Stimulated activated naive CD4-positive, alpha-beta T cell treated with Interleukin-2 at 50 U/mL for 16 hours (primary cell): ENCODE results near the gene EFCC1.

Source experiments
- DNase-seq: peaks from one replicate; lab custom pipeline; 2025; lab: John Stamatoyannopoulos, UW

The EFCC1 gene, protein sequence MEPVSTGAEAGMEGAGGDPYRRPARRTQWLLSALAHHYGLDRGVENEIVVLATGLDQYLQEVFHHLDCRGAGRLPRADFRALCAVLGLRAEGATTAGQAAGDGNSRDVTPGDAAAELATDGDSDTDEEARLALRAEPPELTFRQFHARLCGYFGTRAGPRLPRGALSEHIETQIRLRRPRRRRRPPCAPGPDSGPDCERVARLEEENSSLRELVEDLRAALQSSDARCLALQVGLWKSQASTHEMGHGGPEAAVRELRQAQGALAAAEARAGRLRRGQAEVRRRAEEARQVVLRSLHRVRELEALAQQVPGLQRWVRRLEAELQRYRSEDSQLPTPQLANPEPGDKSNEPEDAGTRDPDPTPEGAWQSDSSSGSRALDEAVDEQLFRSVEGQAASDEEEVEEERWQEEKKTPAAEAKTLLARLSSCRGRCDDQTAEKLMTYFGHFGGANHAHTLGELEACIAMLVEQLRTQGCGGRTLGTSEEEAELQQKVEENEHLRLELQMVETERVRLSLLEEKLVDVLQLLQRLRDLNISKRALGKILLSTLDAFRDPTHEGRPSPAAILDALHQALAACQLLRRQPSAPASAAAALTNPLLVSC

DNA sequence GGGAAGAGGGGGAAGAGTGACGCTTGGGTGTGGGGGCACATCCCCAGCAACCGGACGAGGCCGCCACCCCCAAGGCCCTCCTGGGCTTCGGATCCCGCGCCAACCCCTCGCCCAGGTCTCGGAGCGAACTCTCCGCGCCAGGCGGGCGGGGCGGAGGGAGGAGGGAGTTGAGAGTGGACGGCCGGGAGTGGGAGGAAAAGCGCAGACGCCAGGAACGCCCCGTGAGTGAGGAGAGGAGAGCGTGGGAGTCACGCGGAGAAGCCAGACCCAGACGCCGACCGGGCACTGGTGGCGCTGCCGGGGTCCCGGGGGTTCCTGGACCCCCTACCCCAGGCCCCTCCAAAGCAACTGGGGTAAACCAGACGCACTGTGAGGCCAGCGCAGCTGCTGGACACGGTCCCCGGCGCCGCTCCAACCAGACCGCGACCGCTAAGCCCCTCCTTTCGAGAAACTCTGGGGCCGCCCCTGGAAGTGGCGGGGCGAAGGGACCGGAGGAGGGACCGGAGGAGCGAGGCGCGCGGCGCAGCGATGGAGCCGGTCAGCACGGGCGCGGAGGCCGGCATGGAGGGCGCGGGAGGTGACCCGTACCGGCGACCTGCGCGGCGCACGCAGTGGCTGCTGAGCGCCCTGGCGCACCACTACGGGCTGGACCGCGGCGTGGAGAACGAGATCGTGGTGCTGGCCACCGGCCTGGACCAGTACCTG lies at the start of gene EFCC1:
Gene EFCC1 (plus strand): TSS at position 204 of the 705 bp plus-strand sequence. CDS start 325 bp downstream, at position 529.
- no peak for DNase-seq

DNA sequence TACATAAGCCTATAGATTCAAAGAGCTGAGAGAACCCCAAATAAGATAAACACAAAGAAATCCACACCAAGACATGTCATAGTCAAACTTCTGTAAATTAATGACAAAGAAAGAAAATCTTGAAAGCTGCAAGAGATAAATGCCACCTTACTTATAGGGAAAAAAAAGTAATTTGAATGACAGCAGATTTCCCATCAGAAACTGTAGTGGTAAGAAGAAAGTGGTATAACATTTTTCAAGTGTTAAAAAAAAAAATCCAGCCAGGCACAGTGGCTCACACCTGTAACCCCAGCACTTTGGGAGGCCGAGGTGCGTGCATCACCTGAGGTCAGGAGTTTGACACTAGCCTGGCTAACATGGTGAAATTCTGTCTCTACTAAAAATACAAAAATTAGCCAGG lies 44.7 kb upstream of the EFCC1 start:
- DNase-seq: no peak

DNA sequence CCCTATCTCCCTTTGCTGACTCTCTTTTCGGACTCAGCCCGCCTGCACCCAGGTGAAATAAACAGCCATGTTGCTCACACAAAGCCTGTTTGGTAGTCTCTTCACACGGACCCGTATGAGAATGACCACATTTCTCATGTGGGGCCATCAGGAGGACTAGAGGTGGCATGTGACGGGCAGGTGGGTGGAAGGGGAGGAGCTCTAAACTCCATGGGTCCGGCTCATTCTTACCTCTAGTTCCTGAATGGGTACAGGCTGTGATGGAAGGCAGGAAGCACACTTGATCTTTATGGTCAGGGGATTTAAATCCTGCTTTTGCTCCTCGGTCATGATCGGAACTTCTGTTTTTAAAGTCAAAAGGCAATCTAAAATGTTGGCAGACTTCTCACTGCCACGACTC lies 35.8 kb upstream of the EFCC1 start:
- DNase-seq: no peak

DNA sequence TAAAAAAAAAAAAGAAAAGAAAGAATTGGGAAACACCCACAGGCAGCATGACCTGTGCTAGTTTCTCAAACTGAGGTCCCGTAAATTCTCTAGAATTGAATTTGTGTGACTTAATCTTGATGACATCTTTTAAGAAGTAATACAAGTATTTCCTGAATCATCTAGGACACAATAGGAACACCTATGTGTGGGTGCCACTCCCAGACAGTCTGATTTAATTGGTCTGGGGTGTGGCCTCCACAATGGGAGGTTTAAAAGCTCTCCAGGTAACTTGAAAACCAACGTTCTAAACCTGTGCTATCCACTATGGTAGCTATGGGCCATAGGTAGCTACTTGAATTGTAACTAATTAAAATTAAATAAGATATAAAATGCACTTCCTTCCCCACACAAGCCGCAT lies 35.3 kb upstream of the EFCC1 start:
- DNase-seq: no peak

DNA sequence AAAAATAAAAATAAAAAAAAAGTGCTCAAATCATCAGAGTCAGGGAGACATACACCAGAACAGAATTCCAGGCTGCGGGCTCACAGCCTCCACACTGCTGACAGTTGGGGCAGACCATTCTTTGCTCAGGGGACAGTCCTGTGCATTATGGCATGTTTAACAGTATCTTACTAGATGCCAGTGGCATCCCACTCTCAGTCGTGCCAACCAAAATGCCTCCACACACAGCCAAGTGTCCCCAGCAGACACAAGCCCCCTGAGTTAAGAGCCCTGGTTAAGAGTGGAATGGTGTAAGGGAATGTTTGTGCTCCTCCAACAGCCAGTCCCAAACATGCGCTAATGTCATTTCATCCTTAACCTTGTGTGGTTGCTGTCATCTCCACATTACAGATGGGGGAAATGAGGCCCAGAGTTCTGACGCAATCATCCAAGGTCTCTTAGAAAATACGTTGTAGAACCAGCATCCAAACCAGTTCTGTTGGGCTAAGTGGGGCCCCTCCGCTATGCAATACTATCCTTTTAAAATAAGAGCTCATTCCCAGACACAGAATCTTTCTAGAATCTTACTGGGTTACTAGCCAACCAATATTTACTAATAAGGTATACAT lies 33.3 kb upstream of the EFCC1 start:
- DNase-seq: no peak

DNA sequence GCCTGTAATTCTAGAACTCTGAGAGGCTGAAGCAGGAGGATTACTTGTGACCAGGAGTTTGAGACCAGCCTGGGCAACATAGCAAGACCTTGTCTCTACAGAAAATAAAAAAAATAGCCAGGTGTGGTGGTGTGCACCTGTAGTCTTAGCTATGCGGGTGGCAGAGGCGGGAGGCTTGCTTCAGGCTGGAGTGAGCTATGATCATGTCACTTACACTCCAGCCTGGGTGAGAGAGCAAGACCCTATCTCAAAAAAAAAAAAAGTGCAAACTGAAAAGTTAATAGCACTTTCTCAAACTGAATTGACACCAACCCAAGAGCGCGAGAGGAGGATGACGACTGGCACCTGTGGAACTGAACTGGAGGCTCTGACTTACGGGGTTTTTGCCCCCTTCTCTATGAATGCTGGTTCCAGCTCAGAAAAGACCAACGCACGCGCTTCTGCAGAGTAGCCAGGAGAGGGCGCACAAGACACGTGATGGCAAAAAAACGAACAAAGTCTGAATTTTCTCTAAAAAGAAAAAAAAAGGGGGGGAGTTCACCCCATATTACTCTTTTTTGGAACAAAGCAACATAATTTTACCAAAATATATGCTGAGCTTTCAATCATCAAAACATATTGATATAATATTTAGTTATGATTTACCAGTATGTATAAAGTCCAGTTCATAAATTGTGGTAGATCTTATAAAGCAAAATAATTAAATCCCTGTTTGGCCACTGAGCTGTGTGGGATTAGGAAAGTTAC lies 30.9 kb upstream of the EFCC1 start:
- peak; percentile 51 for DNase-seq

DNA sequence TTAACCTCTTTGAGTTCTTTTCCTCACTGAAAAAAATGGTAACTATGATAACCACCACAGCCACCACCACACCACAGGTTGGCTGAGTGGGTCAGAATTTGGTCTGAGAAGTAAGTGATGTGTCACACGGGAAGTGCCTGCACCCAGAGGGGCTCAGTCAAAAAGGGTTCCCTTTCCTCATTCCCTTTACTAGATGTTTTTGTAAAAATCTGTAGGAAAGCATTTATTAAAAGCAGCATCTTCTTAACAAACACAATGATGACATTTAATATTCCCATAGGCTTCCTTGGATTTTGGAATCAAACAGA lies 30.4 kb upstream of the EFCC1 start:
- DNase-seq: no peak

DNA sequence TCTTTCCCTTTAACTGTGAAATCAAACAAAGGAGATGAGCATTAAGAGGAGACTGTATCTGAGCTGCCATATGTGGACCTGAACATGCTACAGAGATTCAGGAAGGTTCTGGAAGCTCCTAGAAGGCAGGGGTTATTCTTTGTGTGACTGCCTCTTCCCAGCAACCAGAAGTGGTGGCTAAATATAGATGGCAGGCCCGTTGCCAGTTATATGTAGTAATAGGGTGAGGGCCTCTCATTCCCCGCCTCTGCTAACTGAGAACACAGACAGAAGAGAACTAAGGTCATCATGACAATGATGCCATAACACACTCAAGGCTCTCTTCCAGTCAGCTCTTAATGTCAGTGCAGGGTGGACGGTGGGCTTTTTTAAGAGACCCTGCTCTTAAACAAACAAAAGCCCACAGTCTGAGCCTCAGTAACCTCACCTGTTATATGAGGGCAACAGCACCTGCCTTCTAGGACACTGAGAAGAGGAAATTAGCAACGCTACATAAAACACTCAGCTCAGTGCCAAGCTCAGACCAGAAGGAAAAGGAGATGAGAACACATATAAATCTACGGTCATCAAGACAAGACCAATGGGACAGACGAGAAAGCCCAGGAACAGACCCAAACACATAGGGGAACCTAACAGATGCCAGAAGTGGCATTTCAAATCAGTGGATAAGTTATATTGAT lies 29.5 kb upstream of the EFCC1 start:
- DNase-seq: no peak

DNA sequence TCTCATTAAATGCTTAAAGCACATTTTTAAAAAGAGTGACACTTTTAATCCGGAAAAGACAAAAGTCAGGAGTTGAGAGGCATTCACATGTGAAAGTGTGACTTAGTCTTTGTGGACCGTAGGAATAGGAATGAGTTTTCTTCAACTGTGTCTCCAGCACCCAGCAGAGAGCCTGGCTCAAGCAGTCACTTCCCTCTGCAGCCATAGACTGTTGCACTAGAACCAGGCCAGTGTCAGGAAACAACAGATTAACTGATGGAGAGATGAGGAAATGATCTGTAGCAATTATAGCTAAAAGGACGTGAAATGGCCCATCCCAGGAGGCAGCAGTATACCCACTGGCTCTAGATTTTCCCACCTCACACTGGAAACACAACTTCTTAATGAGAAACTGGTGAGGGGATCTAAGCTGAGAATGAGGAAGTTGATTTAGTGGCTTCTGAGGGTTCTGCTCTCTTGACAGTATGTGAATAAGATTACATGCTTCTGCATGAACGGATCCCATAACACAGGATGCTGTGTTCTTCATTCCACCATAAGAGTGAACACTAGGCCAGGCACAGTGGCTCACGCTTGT lies 27.0 kb upstream of the EFCC1 start:
- no peak for DNase-seq

DNA sequence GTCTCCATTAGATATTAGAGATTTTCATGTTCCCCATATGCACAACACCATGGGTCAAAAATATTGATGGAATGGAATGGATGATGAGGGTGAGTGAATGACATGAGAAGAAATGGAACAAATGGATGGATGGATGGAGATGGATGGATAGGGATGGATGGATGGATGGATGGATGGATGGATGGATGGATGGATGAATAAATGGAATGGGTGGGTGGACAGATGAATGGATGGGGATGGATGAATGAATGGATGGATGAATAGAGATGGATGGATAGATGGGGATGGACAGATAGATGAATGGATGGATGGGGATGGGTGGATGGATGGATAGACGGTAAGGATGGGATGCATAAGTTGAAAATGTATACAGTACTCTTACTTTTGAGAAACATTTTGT lies 25.8 kb upstream of the EFCC1 start:
- no peak for DNase-seq

DNA sequence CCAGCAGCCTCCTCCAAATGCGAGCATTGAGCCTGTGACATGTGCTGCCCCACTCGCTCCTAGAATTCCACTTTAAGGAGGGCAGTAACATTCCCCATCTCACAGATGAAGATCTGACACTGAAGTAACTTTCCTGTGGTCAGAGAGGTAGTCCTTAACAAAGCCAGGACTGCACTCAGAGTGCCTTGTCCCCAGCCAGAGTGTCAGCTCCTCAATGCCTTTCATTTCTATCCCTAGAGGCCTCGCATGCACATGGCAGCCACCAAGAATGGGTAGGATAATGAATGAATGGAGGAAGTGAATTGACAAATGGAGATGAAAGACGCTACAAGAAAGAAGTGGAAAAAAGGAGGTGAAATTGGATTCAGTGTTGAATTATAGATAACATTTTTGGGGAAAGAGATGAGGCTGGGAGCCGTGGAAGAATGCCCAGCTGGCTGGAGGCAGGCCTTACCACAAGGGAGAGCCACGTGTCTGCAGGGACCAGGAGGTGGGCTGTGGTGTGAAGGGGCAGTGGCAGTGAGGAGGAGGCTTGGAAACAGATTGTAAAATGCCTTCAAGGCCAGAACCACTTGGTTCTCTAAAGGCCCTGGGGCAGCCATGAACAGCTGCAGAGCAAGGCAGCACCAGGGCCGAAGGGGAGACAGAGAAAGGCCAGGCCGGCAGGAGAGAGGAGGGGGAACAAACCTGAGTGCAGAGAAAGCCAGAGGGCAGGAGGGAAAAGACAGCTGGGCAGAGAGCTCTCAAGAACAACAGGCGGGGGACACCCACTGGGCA lies 17.6 kb upstream of the EFCC1 start:
- no peak for DNase-seq

DNA sequence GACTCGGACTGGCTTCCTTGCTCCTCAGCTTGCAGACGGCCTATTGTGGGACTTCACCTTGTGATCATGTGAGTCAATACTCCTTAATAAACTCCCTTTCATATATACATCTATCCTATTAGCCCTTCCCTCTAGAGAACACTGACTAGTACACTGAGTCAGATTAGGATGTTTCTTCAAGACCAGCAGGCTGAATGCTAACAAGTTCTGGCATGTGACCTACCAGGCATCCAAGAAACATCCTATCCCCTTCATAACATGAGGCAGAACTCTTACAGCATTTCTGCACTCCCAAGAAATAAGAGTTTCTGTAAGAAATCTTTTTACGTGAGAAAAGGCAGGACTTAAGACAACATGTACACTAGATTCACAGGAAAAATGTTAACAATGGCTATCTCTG lies 16.5 kb upstream of the EFCC1 start:
- DNase-seq: no peak

DNA sequence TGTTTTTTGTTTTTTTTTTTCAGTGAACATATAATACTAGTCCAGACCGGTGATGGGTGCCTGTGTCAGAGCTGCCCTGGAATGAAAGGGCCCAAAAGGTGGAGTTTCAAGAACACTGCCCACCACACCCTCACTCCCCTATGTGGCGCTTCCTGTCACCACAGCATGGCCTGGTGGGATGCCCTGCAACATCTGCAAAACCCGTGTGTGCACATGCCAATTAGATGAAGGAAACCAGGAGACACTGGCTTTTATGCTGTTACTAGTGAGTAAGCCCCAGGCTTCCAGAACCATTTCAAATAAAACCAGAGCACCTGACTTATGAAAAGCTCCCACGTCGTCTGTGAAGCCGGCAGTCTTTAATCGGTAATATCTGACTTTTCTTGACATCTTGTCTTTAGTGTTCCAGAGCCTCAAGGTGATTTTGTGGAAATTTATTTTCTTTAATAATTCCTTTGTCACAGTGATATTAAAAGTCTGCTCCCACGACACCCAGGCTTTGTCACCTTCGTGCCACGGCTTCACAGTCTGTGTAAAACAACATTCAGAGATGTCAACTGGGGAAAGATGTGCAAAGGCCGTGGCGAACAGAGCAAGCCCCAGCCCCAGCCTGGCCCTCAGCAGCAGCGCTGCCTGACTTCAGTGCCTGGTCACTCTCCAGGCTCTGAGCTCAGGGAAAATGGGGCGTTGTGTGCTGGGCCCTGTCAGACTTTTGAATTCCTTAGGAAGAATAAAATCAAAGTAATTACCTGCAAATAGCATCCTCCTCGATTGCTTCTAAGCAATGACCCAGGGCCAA lies 13.6 kb upstream of the EFCC1 start:
- no peak for DNase-seq

DNA sequence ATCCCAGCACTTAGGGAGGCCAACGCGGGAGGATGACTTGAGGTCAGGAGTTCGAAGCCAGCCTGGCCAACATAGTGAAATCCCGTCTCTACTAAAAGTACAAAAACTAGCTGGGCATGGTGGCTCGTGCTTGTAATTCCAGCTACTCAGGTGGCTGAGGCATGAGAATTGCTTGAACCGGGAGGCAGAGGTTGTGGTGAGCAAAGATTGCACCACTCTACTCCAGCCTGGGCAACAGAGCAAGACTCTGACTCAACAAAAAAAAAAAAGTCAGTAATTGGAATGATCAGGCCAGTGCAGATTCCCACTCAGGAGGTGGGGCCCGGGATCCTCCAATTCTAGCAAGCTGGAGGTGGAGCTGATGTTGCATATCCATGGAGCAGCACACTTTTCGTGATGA lies 12.8 kb upstream of the EFCC1 start:
- DNase-seq: no peak

DNA sequence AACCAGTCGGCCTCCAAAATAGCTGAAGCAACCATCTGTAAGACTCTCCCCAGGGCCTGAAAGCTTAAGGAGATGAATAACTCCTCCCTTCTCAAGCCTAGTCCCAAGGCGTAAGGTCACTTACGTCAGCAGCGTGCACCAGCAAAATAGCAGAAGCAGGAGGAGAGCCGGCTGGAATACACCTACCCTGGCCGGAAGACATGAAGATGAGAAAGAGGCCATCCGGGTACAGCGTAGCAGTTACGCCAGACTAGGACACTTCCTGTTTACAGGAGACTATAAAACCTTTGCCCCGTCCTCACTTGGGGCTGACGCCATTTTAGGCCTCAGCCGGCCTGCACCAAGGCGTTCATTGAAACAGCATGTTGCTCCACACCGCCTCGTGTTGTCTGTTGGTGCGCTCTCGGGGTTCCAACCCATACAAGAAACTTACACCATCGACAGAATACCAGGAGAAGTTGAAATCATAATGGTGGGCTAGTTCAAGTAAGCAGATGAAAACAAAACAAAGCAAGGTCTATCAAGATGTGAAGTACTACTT lies 9.7 kb upstream of the EFCC1 start:
- no peak for DNase-seq

DNA sequence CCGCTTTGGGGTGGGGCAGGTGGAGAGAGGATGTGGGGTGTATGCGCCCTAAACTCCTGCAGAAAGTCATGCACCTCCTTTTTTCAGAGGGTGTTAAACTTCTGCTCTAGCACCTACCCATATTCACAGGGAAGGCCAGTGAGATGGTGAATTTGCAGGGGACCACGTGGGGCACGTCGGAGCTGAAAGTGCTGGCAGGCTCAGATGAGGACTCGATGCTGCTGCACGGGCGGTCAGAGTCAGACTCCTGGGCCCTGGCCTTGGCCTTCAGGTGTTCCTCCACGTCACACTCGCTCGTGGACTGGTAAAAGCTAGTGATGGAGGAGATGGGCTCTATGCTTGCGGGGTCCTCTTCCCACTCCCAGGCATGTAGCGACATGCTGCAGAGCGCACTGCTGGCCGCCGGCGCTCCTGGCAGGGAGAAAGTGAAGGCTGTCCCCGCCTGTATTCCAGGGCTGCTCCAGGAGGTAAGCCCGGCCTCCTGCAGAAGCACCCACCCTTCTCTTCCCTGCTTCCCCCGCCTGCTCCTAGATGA lies 8.1 kb upstream of the EFCC1 start:
- no peak for DNase-seq

DNA sequence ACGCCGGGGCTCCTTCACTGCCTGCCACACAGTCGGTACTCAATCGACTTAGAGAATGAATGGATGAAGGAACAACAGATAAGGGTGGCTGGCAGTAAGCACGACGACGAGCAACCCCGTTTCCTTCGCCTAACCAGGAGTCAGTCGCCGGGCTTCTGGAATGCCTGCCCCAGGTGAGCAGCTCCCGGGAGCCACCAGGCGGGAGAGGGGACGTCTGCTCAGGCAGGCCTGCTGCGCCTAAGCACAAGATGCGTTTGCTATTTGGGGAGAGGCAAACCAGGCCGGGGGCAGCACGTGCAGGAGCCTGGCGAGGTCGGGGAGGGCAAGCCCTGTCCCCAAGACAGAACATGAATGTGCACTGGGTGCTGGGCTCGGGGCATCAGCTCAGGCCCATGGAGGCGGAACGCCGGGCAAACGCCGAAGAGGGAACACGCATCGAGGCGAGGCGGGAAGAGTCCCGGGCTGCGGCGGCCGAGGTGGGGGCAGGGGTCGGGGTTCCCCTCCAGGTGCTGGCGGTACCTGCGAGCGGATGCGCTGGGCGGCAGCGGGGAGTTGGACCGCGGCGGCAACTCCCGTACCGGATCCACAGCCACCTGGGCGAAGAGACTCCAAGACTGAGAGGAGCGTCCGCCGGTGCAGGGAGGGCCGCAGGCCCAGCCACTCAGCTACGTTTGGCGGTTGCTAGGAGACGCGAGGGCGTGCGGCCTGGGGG lies 7.5 kb upstream of the EFCC1 start, which contains the start of gene CFAP92:
Gene CFAP92 (minus strand): TSS at position 616 of the 712 bp plus-strand sequence. CDS start 772 bp downstream, outside the sequence.
- DNase-seq: peak; percentile 84

DNA sequence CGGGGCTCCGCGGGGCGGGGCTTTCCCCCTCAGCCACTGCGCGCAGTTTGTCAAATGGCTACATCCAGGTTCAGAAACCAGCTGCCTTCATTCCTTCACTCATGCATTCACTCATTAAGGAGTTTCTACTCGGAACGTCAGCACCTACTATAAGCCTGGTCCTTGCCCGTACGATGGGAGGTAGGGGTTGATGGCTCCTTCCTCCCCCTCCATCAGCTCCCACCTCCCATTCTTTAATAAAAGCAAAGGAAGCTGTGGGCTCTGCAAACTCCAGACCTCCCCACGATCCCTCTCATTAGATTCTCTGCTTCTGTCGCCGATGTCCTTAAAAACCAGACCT lies 7.0 kb upstream of the EFCC1 start:
- no peak for DNase-seq
